Eye (tissue), 1 donor: ENCODE measurements around the gene ABHD5.
"Not testable (repeated sequence)": the region's sequence is repeated elsewhere in the genome, so short reads cannot be mapped to it uniquely, and the experiment has no call there.

Experiments used
- DNase-seq: peaks from one replicate; pipeline ENCODE4 v3.0.0-alpha.2; 2015

Gene ABHD5

DNA sequence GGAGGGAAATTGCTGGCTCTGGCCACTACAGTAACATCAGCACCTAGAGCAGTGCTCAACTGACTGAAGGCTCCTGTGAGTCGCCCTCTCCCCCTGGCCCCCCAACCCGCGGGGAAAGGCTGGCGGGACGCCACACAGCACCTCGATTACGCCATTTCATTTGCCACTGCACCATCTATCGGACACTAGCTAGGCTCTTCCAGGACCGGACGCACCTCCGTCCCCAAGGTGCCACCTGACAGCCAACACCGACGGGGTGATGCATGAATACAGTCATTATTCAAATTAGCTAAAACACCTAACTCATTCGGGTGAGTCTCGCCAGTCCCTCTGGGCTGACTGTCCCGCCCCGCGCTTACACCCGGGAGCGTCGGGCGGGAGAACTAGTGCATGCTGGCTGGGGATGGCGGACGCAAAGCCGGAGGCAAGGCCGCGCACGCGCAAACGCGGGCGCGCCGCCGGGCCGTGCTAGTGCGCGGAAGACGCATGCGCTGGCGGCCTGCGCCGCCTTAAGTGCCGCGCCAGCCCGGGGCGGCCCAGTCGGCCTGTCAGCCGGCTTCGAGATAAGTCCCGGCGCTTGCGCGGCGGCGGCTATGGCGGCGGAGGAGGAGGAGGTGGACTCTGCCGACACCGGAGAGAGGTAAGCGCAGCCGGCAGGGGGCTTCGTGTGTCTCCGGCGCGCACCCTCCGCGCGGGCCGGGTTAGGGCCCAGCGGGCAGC lies at the start of gene ABHD5:
ABHD5 (plus strand) TSS at position 539 of the 720 bp plus-strand sequence; CDS start at position 594, 55 bp downstream.
- DNase-seq: peak; percentile 97

DNA sequence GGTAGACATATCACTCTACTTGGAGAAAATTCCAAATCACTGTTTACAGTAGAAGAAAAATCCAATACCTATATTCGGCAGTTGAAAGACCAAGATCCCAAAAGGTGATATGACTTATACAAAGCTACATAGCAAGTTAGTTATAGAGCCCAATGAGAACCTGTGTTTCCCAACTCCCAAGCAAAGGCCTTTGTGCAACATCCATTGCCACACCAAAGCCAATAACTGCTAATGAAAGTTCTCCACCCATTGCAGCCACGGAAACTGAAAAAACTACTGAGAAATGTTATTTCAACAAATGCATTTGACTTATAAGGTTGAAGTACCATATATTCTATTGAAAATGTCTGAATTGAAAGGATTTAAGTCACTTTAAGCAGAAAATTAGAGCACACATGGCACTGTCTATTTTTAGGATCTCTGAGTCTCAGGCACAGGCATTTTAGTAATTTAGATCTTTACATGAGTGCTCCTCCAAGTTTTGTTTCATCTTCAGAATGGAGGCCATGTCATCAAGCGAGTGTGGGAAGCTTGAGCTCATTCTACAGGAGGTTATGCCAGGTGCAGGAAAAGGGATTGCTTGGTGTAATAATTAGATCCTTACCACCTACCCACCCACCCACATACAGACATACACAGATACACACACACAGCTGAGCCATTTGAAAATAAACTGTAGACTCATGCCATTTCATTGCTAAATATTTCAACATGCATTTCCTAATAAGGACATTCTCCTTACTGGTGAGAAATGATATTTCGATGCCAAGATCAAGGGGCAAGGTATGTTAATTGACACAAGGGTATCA lies 49.2 kb upstream of the ABHD5 start:
- no peak for DNase-seq

DNA sequence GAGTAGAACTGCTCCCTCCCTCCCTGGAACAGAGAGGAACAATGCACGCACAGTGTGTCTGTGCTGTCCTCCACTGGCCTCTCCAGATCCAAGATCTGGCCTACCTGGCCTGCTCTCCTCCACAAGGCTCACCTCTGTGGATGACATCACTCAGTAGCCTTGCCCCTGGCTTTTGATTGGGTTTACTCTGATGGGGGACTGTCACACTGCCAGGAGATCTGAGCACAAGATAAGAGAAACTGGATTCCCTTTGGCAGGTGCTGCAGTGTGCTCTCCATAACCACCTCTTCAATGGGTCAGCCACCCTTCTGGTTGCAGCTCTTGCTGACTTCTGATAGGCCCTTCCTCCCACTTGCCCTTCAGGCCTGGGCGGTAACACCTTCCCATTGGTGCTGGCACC lies 46.3 kb upstream of the ABHD5 start:
- DNase-seq: no peak

DNA sequence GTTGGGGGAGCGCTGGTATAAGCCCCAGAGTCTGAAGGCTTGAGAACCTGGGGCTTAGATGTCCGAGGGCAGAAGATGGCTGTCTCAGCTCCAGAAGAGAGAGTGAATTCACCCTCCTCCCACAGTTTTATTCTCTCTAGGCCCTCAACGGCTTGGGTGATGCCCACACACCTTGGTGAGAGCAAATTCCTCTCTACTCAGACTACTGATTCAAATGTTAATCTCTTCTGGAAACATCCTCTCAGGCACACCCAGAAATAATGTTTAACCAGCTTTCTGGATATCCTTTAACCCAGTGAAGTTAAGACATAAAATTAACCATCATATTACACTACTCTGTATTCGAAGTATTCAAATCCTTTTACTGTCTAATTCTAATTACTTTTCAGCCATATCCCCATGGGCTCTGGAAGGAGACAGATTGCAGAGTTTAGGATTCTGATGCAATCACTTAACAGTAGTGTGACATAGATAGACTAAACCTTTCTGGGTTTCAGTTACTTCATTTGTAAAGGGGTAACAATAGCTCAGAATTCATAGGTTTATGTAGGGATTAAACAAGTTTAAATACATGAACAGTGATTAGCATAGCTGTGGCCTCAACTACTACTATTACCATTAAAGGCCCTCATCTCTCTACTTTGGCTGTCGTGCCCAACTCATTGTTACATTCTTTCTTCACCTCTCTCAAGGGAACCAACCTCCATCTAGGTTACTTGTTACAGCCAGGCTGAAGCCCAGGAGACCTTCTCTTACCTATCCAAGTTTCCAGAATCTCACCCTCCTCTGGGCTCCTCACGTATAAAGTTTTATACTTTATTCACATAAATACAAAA lies 43.2 kb upstream of the ABHD5 start:
- no peak for DNase-seq

DNA sequence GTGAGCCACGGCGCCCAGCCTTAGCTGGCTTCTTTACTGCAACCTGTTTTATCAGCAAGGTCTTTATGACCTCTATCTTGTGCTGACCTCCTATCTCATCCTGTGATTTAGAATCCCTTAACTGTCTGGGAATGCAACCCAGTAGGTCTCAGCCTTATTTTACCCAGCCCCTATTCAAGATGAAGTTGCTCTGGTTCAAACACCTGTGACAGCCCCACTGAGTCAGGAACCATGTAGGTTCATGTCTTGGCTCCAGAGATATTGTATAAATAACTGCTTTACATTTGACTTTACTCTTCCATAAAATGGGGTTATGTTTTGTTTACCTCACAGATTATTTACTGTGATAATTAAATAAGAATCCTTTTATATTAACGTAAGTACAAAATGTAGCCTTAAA lies 41.8 kb upstream of the ABHD5 start:
- DNase-seq: no peak

DNA sequence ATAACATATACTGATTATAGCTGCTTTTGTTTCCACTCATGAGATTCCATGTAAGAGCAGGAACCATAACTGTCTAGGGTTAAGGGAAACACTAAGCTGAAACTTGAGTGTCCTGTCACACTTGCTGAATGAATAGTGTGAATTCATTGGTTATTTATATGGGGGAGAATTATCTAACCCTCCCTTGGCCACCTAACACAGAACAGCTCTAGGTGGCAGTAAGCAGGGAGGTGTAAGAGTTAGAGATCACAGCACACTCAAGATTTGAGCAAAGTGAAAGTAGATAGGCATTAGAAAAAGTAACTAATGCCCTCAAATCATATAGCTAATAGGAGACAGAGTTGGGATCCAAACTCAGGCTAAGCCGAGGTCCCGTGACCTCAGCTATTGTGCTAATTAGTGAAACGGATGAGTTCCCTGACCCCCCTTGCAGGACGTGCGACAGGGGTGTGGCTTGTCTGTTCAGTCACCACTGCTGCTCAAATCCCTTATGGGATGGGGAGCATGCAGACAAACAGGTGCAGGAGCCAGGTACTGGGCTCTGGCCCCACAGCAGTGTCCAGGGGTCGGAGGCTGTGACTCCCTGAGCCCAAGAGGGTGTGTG lies 41.3 kb upstream of the ABHD5 start:
- DNase-seq: no peak

DNA sequence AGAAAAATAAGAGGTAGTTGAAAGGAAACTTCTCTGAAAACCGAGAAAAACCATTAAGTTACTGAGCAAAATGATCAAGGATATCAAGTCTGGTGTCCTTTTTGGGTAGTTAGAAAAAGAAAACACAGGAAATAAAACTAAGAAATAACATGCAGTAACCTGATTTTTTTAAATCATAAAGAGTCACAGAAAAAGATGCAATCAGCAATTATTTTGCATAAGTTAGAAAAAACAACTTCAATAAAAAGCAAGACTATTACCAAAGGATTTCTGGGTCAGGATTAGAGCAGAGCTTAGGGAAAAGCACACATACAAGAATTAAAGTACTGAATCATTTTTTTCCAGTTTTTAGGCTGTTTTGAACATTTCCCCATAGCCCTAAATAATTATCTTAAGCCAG lies 40.4 kb upstream of the ABHD5 start:
- DNase-seq: no peak

DNA sequence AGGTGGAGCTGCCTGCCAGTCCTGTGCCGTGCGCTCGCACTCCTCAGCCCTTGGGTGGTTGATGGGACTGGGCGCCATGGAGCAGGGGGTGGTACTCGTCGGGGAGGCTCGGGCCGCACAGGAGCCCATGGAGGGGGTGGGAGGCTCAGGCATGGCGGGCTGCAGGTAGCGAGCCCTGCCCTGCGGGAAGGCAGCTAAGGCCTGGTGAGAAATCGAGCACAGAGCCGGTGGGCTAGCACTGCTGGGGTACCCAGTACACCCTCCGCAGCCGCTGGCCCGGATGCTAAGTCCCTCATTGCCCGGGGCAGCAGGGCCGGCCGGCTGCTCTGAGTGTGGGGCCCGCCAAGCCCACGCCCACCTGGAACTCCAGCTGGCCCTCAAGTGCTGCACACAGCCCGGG lies 34.3 kb upstream of the ABHD5 start:
- not testable (repeated sequence) for DNase-seq

DNA sequence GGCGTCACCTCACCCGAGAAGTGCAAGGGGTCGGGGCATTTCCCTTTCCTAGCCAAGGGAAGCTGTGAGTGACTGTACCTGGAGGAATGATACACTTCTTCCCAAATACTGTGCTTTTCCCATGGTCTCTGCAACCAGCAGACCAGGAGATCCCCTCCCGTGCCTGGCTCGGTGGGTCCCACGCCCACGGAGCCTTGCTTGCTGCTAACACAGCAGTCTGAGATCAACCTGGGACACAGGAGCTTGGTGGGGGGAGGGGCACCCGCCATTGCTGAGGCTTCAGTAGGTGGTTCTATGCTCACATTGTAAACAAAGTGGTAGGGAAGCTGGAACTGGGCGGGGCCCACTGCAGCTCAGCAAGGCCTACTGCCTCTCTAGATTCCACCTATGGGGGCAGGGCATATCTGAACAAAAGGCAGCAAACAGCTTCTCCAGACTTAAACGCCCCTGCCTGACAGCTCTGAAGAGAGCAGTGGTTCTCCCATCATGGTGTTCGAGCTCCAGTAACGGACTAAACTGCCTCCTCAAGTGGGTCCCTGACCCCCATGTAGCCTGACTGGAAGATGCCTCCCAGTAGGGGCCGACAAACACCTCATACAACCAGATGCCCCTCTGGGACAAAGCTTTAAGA lies 31.4 kb upstream of the ABHD5 start:
- no peak for DNase-seq

DNA sequence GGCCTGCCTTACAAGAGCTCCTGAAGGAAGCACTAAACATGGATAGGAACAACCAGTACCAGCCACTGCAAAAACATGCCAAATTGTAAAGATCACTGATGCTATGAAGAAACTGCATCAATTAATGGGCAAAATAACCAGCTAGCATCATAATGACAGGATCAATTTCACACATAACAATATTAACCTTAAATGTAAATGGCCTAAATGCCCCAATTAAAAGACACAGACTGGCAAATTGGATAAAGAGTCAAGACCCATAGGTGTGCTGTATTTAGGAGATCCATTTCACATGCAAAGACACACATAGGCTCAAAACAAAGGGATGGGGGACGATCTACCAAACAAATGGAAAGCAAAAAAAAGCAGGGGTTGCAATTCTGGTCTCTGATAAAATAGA lies 29.4 kb upstream of the ABHD5 start:
- DNase-seq: not testable (repeated sequence)

DNA sequence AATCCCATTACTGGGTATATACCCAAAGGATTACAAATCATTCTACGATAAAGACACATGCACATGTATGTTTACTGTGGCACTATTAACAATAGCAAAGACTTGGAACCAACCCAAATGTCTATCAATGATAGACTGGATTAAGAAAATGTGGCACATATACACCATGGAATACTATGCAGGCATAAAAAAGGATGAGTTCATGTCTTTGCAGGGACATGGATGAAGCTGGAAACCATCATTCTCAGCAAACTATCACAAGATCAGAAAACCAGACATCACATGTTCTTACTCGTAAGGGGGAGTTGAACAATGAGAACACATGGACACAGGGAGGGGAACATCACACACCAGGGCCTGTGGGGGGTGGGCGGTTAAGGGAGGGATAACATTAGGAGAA lies 25.7 kb upstream of the ABHD5 start:
- not testable (repeated sequence) for DNase-seq

DNA sequence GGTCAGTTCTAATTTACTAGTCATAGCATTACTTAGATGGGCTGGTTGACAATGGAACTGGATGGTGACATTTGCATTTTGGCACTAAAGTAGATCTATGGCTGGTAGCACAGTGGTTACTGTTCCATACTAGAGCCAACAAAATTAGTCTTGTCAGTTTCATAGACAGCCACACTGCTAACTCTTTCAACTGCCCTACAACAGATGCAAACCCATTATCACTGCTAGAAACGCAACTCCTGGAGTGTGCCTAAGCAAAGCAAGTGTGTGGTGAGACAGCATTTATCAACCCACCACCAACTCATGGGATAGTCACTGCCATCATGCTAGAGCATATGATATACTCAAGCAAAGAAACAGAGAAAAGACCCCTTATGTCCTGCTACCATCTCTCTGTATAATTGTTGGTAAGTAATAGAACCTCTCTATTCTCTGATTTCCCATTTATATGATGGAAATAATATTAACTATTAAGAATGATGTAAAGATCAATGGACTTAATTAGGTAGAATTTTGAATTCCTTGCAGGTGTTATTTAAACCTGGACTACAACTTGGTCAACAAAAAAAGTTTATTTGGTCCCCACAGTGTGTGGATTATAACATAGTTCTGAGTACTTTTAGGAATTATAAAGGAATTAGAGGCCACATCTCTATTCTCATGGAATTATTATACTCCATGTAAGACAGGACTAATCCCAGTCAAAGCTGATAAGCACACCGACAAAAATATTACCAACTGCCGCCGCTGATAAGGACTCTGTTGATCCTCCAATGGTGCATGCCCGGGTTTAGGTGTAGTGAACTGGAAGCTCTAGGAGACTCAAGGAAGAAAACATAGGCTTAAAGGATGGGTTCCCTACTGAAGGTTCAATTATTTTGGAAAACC lies 19.9 kb upstream of the ABHD5 start:
- no peak for DNase-seq

DNA sequence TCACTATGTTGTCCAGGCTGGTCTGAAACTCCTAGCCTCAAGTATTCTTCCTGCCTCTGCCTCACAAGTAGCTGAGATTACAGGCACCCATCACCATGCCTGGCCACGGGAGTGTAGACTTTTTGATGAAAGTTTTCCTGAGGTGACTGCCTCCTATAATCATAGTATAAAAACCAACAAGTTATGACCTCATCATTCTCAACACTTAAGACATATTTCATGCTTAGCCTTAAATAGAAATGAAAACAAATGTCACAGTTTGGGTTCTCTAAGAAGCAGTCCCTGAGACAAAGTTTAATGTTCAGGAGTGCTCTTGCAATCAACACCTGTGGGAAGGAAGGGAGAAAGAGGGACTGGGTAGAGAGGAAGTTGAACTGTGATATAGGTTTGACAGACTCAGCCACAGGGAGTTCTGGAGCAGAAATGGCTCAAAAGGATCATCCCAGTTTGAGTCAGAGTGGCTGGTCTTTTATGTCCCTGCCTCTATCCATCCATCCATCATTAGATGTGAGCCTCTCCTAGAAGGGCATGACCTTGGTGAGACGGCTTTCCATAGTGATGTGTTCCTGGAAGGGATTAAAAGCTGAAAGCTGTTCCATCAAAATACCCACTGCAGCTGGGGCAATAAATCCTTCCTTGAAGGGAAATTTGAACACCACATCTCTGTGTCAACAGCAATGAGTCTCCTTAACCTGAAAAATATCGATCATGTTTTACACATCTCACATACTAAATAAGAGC lies 16.2 kb upstream of the ABHD5 start:
- DNase-seq: no peak

DNA sequence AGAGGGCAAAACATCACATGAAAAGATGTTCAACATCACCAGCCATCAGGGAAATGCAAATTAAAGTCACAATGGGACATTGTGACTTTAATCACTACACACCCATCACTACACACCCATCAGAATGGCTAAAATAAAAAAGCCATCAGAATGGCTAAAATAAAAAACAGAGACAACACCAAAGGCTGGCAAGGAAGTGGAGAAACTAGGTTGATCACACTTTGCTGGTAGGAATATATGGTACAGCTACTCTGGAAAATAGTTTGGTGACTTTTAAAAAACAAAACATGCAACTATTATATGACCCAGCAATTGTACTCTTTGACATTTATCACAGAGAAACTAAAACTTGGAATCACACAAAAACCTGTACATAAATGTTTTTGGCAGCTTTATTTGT lies 15.1 kb upstream of the ABHD5 start:
- DNase-seq: no peak

DNA sequence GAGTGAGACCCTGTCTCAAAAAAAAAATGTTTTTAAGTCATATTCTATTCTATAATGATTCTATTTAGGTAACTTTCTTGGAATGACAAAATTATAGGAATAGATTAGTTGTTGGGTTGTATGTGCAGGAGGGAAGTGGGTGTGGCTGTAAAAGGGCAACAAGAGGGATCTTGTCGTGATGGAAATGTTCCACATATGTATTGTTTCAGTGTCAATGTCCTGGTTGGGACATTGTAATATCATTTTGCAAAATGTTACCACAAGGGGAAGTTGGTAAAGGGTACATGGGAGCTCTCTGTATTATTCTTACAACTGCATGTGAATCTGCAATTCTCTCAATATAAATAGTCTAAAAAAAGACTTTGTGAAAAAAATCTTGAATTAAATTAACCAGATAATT lies 14.3 kb upstream of the ABHD5 start:
- DNase-seq: no peak

DNA sequence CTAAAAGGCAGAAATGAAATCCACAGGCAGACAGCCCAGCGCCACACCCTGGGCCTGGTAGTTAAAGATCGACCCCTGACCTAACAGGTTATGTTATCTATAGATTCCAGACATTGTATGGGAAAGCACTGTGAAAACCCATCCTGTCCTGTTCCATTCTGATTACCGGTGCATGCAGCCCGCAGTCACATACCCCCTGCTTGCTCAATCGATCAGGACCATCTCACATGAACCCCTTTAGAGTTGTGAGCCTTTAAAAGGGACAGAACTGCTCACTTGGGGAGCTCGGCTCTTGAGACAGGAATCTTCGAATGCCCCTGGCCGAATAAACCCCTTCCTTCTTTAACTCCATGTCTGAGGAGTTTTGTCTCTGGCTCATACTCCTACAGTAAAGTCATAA lies 12.4 kb upstream of the ABHD5 start:
- not testable (repeated sequence) for DNase-seq

DNA sequence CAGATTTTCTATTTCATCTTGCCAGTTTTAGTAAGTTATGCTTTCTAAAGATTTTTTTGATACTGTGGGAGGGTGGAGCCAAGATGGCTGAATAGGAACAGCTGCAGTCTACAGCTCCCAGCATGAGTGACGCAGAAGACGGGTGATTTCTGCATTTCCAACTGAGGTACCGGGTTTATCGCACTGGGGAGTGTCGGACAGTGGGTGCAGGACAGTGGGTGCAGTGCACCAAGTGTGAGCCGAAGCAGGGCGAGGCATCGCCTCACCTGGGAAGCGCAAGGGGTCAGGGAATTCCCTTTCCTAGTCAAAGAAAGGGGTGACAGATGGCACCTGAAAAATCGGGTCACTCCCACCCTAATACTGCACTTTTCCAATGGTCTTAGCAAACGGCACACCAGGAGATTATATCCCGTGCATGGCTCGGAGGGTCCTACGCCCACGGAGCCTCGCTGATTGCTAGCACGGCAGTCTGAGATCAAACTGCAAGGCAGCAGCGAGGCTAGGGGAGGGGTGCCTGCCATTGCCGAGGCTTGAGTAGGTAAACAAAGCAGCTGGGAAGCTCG lies 11.8 kb upstream of the ABHD5 start:
- not testable (repeated sequence) for DNase-seq

DNA sequence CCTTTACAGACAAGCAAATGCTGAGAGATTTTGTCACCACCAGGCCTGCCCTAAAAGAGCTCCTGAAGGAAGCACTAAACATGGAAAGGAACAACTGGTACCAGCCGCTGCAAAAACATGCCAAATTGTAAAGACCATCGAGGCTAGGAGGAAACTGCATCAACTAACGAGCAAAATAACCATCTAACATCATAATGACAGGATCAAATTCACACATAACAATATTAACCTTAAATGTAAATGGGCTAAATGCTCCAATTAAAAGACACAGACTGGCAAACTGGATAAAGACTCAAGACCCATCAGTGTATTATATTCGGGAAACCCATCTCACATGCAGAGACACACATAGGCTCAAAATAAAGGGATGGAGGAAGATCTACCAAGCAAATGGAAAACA lies 9.9 kb upstream of the ABHD5 start:
- DNase-seq: not testable (repeated sequence)

DNA sequence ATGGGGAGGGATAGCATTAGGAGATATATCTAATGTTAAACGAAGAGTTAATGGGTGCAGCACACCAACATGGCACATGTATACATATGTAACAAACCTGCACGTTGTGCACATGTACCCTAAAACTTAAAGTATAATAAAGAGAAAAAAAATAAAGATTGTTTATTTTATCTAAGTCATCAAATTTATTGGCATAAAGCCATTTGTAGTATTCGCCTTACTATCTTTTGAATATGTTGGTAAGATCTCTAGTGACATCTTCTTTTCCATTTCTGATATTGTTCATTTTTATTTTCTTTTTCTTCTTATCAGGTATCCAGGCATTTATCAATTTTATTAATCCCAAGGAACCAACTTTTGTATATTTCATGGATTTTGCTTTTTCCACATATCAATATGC lies 5.8 kb upstream of the ABHD5 start:
- no peak for DNase-seq

DNA sequence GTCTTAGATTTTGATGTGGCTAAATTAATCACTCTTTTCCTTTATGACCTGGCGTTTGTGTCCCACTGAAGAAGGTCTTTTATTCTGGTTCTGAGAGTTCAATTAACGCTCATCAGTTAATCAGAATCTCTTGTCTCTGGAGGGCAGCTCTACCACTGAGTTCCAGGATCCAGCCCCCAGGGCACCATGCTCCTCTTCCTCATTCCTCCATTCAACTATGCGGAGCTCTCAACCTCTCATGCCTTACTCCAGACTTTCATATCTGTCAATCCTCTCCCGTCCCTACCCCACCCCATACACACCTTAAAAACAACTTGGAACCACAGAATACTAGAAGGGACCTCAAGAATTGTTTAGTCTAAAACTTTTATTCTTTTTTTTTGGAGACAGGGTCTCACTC lies 4.8 kb upstream of the ABHD5 start:
- DNase-seq: no peak
